ENCODE results near the gene KIF18A.

KIF18A gene

GRCh38 chr11:27991736-27992135 is 116.2 kb downstream of the KIF18A start:
- no peak overlapping the region for H3K4me3 ChIP-seq (ENCODE audit: low read depth, low read length)
- no peak for TF ChIP-seq CTCF (IDR thresholded peaks at IDR 0.05; ENCODE audit: borderline replicate concordance, insufficient read depth, low read depth, low read length)

- no peak for TF ChIP-seq CTCF (IDR thresholded peaks at IDR 0.05; ENCODE audit: borderline replicate concordance, insufficient read depth, low read depth, low read length)
Measured at GRCh38 chr11:27977527-27977926, 130.4 kb downstream of the KIF18A start.

GRCh38 chr11:27977031-27977430 is 130.9 kb downstream of the KIF18A start:
- no peak overlapping the region for H3K4me3 ChIP-seq (ENCODE audit: low read depth, low read length)
- no peak for TF ChIP-seq CTCF (IDR thresholded peaks at IDR 0.05; ENCODE audit: borderline replicate concordance, insufficient read depth, low read depth, low read length)

More at GRCh38 chr11:27977527-27977926, 130.4 kb downstream of the KIF18A start:
- no peak overlapping the region for H3K4me3 ChIP-seq (ENCODE audit: low read depth, low read length)

- no peak for TF ChIP-seq CTCF (IDR thresholded peaks at IDR 0.05; ENCODE audit: borderline replicate concordance, insufficient read depth, low read depth, low read length)
- H3K4me3 ChIP-seq (ENCODE audit: low read depth, low read length), result no peak overlapping the region
Measured at GRCh38 chr11:27976262-27976661, 131.7 kb downstream of the KIF18A start.

- TF ChIP-seq CTCF (IDR thresholded peaks at IDR 0.05; ENCODE audit: borderline replicate concordance, insufficient read depth, low read depth, low read length), result no peak
- H3K4me3 ChIP-seq (ENCODE audit: low read depth, low read length), result no peak overlapping the region
Measured at GRCh38 chr11:27973851-27974536, 134.0 kb downstream of the KIF18A start.

- no peak for TF ChIP-seq CTCF (IDR thresholded peaks at IDR 0.05; ENCODE audit: borderline replicate concordance, insufficient read depth, low read depth, low read length)
- H3K4me3 ChIP-seq (ENCODE audit: low read depth, low read length), result no peak overlapping the region
Measured at GRCh38 chr11:27972522-27973170, 135.3 kb downstream of the KIF18A start.

- no peak overlapping the region for H3K4me3 ChIP-seq (ENCODE audit: low read depth, low read length)
- TF ChIP-seq CTCF (IDR thresholded peaks at IDR 0.05; ENCODE audit: borderline replicate concordance, insufficient read depth, low read depth, low read length), result no peak
Measured at GRCh38 chr11:27971171-27971570, 136.8 kb downstream of the KIF18A start.
